ENCODE results near the gene KCTD5.

Gene KCTD5

GRCh38 chr16:2701713-2702437, 19.6 kb downstream of the KCTD5 start:
- no peak overlapping the region for H3K4me3 ChIP-seq (IDR thresholded peaks at IDR 0.05; ENCODE audit: insufficient read depth, low read depth, low read length)
- no peak overlapping the region for H3K27ac ChIP-seq
- no peaks in the 10 kb centered on the region for H3K27me3 ChIP-seq (ENCODE audit: insufficient read depth, low read depth)
- no peaks in the 10 kb centered on the region for H4K20me1 ChIP-seq (ENCODE audit: insufficient read depth)
- H2AFZ ChIP-seq (ENCODE audit: low read depth), result no peak overlapping the region
- no peak overlapping the region for H3K4me2 ChIP-seq
- no peak for TF ChIP-seq CTCF (conservative IDR thresholded peaks at IDR 0.05; ENCODE audit: low read depth, low read length)
- no peaks in the 10 kb centered on the region for H3K36me3 ChIP-seq (ENCODE audit: insufficient read depth)
- H3K9ac ChIP-seq, result no peak overlapping the region
- H3K4me1 ChIP-seq (ENCODE audit: low read depth, poor library complexity, severe bottlenecking), result no peaks in the 10 kb centered on the region
- H3K79me2 ChIP-seq (ENCODE audit: insufficient read depth, low read depth), result no peaks in the 10 kb centered on the region

- Histone ChIP-seq H3K4me3 (IDR thresholded peaks at IDR 0.05; ENCODE audit: insufficient read depth, low read depth, low read length) (no peak overlapping the region), H3K4me1 (ENCODE audit: low read depth, poor library complexity, severe bottlenecking) (no peaks in the 10 kb centered on the region), H2AFZ (ENCODE audit: low read depth) (no peak overlapping the region), H3K4me2 (no peak overlapping the region), H3K9ac (no peak overlapping the region), H4K20me1 (ENCODE audit: insufficient read depth) (no peaks in the 10 kb centered on the region), H3K36me3 (ENCODE audit: insufficient read depth) (no peaks in the 10 kb centered on the region), H3K27me3 (ENCODE audit: insufficient read depth, low read depth) (no peaks in the 10 kb centered on the region), H3K79me2 (ENCODE audit: insufficient read depth, low read depth) (no peaks in the 10 kb centered on the region), H3K27ac (no peak overlapping the region)
- TF ChIP-seq CTCF (conservative IDR thresholded peaks at IDR 0.05; ENCODE audit: low read depth, low read length), result no peak
Observed at GRCh38 chr16:2702438-2702825, 20.1 kb downstream of the KCTD5 start.

GRCh38 chr16:2702871-2703745, 20.8 kb downstream of the KCTD5 start:
- no peaks in the 10 kb centered on the region for H3K36me3 ChIP-seq (ENCODE audit: insufficient read depth)
- no peaks in the 10 kb centered on the region for H3K4me1 ChIP-seq (ENCODE audit: low read depth, poor library complexity, severe bottlenecking)
- no peak overlapping the region for H3K9ac ChIP-seq
- no peak overlapping the region for H2AFZ ChIP-seq (ENCODE audit: low read depth)
- TF ChIP-seq CTCF (conservative IDR thresholded peaks at IDR 0.05; ENCODE audit: low read depth, low read length), result no peak
- no peaks in the 10 kb centered on the region for H3K79me2 ChIP-seq (ENCODE audit: insufficient read depth, low read depth)
- no peaks in the 10 kb centered on the region for H4K20me1 ChIP-seq (ENCODE audit: insufficient read depth)
- no peak overlapping the region for H3K4me3 ChIP-seq (IDR thresholded peaks at IDR 0.05; ENCODE audit: insufficient read depth, low read depth, low read length)
- H3K27ac ChIP-seq, result no peak overlapping the region
- no peak overlapping the region for H3K4me2 ChIP-seq
- no peaks in the 10 kb centered on the region for H3K27me3 ChIP-seq (ENCODE audit: insufficient read depth, low read depth)

- no peak overlapping the region for H3K4me2 ChIP-seq
- no peak overlapping the region for H2AFZ ChIP-seq (ENCODE audit: low read depth)
- no peaks in the 10 kb centered on the region for H4K20me1 ChIP-seq (ENCODE audit: insufficient read depth)
- H3K9ac ChIP-seq, result no peak overlapping the region
- no peaks in the 10 kb centered on the region for H3K4me1 ChIP-seq (ENCODE audit: low read depth, poor library complexity, severe bottlenecking)
- no peak overlapping the region for H3K27ac ChIP-seq
- no peak for TF ChIP-seq CTCF (conservative IDR thresholded peaks at IDR 0.05; ENCODE audit: low read depth, low read length)
- H3K79me2 ChIP-seq (ENCODE audit: insufficient read depth, low read depth), result no peaks in the 10 kb centered on the region
- no peaks in the 10 kb centered on the region for H3K36me3 ChIP-seq (ENCODE audit: insufficient read depth)
- no peaks in the 10 kb centered on the region for H3K27me3 ChIP-seq (ENCODE audit: insufficient read depth, low read depth)
- no peak overlapping the region for H3K4me3 ChIP-seq (IDR thresholded peaks at IDR 0.05; ENCODE audit: insufficient read depth, low read depth, low read length)
Observed at GRCh38 chr16:2704166-2704982, 22.1 kb downstream of the KCTD5 start.
